ENCODE results near the gene ACAN. TPM values are rescaled to one million over a fixed set of nuclear protein-coding genes. Genes with fewer than 3 reads are reported as not detected.

The ACAN gene
- not detected for total RNA-seq

GRCh38 chr15:88803241-88803919, at the start of gene ACAN:
Gene ACAN (plus strand): TSS chr15:88803436. CDS start chr15:88836207, 32,771 bp downstream.
- DNase-seq (no peak), ATAC-seq (no peak)
- H3K36me3 Mint-ChIP-seq (ENCODE audit: insufficient read depth) = no peaks in the 10 kb centered on the region
- H3K4me3 Mint-ChIP-seq = peak within 1 kb of the TSS; percentile 58
- H3K9me3 Mint-ChIP-seq = no peaks in the 10 kb centered on the region
- H3K4me1 Mint-ChIP-seq (ENCODE audit: low read depth) = peaks cover 6% of the 10 kb centered on the region
- peaks cover 72% of the 10 kb centered on the region for H3K27me3 Mint-ChIP-seq (ENCODE audit: low read depth)

GRCh38 chr15:88756521-88756920, 46.7 kb upstream of the ACAN start:
- Mint-ChIP-seq H3K4me3 (no peak overlapping the region), H3K9me3 (no peaks in the 10 kb centered on the region), H3K36me3 (ENCODE audit: insufficient read depth) (no peaks in the 10 kb centered on the region), H3K27me3 (ENCODE audit: low read depth) (peaks cover 8% of the 10 kb centered on the region), H3K4me1 (ENCODE audit: low read depth) (no peaks in the 10 kb centered on the region)
- DNase-seq (no peak), ATAC-seq (no peak)

- DNase-seq (no peak), ATAC-seq (no peak)
- Mint-ChIP-seq H3K27me3 (ENCODE audit: low read depth) (peaks cover 8% of the 10 kb centered on the region), H3K36me3 (ENCODE audit: insufficient read depth) (no peaks in the 10 kb centered on the region), H3K4me3 (no peak overlapping the region), H3K9me3 (no peaks in the 10 kb centered on the region), H3K4me1 (ENCODE audit: low read depth) (no peaks in the 10 kb centered on the region)
Observed at GRCh38 chr15:88756921-88757320, 46.3 kb upstream of the ACAN start.

- no peak overlapping the region for H3K4me3 Mint-ChIP-seq
- H3K36me3 Mint-ChIP-seq (ENCODE audit: insufficient read depth) = no peaks in the 10 kb centered on the region
- peaks cover 7% of the 10 kb centered on the region for H3K27me3 Mint-ChIP-seq (ENCODE audit: low read depth)
- no peaks in the 10 kb centered on the region for H3K9me3 Mint-ChIP-seq
- no peak for DNase-seq
- no peak for ATAC-seq
- no peaks in the 10 kb centered on the region for H3K4me1 Mint-ChIP-seq (ENCODE audit: low read depth)
Observed at GRCh38 chr15:88759872-88760271, 43.4 kb upstream of the ACAN start.

GRCh38 chr15:88764448-88764847, 38.8 kb upstream of the ACAN start:
- Mint-ChIP-seq H3K4me3 (no peak overlapping the region), H3K4me1 (ENCODE audit: low read depth) (no peaks in the 10 kb centered on the region), H3K27me3 (ENCODE audit: low read depth) (peaks cover 21% of the 10 kb centered on the region), H3K9me3 (no peaks in the 10 kb centered on the region), H3K36me3 (ENCODE audit: insufficient read depth) (no peaks in the 10 kb centered on the region)
- DNase-seq = no peak
- ATAC-seq = no peak

GRCh38 chr15:88765212-88765611, 38.0 kb upstream of the ACAN start:
- H3K9me3 Mint-ChIP-seq = peaks cover 3% of the 10 kb centered on the region
- no peaks in the 10 kb centered on the region for H3K4me1 Mint-ChIP-seq (ENCODE audit: low read depth)
- ATAC-seq (no peak), DNase-seq (no peak)
- peaks cover 25% of the 10 kb centered on the region for H3K27me3 Mint-ChIP-seq (ENCODE audit: low read depth)
- no peak overlapping the region for H3K4me3 Mint-ChIP-seq
- no peaks in the 10 kb centered on the region for H3K36me3 Mint-ChIP-seq (ENCODE audit: insufficient read depth)

- Mint-ChIP-seq H3K9me3 (peaks cover 5% of the 10 kb centered on the region), H3K4me3 (no peak overlapping the region), H3K36me3 (ENCODE audit: insufficient read depth) (no peaks in the 10 kb centered on the region), H3K27me3 (ENCODE audit: low read depth) (peaks cover 39% of the 10 kb centered on the region), H3K4me1 (ENCODE audit: low read depth) (no peaks in the 10 kb centered on the region)
- no peak for DNase-seq
- ATAC-seq = no peak
Observed at GRCh38 chr15:88769161-88769971, 33.9 kb upstream of the ACAN start.

- H3K4me3 Mint-ChIP-seq = no peak overlapping the region
- H3K27me3 Mint-ChIP-seq (ENCODE audit: low read depth) = peaks cover 25% of the 10 kb centered on the region
- H3K9me3 Mint-ChIP-seq = peaks cover 7% of the 10 kb centered on the region
- no peaks in the 10 kb centered on the region for H3K36me3 Mint-ChIP-seq (ENCODE audit: insufficient read depth)
- no peak for DNase-seq
- no peaks in the 10 kb centered on the region for H3K4me1 Mint-ChIP-seq (ENCODE audit: low read depth)
- no peak for ATAC-seq
Observed at GRCh38 chr15:88775776-88776175, 27.5 kb upstream of the ACAN start.

GRCh38 chr15:88776646-88777045, 26.6 kb upstream of the ACAN start:
- H3K4me1 Mint-ChIP-seq (ENCODE audit: low read depth) = no peaks in the 10 kb centered on the region
- DNase-seq (no peak), ATAC-seq (no peak)
- H3K9me3 Mint-ChIP-seq = peaks cover 7% of the 10 kb centered on the region
- H3K4me3 Mint-ChIP-seq = no peak overlapping the region
- peaks cover 19% of the 10 kb centered on the region for H3K27me3 Mint-ChIP-seq (ENCODE audit: low read depth)
- no peaks in the 10 kb centered on the region for H3K36me3 Mint-ChIP-seq (ENCODE audit: insufficient read depth)

- peaks cover 7% of the 10 kb centered on the region for H3K9me3 Mint-ChIP-seq
- no peaks in the 10 kb centered on the region for H3K4me1 Mint-ChIP-seq (ENCODE audit: low read depth)
- no peak overlapping the region for H3K4me3 Mint-ChIP-seq
- H3K36me3 Mint-ChIP-seq (ENCODE audit: insufficient read depth) = no peaks in the 10 kb centered on the region
- DNase-seq = no peak
- ATAC-seq = no peak
- peaks cover 13% of the 10 kb centered on the region for H3K27me3 Mint-ChIP-seq (ENCODE audit: low read depth)
Observed at GRCh38 chr15:88779944-88780343, 23.3 kb upstream of the ACAN start.

- DNase-seq (no peak), ATAC-seq (no peak)
- Mint-ChIP-seq H3K4me1 (ENCODE audit: low read depth) (no peaks in the 10 kb centered on the region), H3K27me3 (ENCODE audit: low read depth) (peaks cover 9% of the 10 kb centered on the region), H3K9me3 (no peaks in the 10 kb centered on the region), H3K36me3 (ENCODE audit: insufficient read depth) (no peaks in the 10 kb centered on the region), H3K4me3 (no peak overlapping the region)
Observed at GRCh38 chr15:88782465-88782864, 20.8 kb upstream of the ACAN start.

- Mint-ChIP-seq H3K9me3 (no peaks in the 10 kb centered on the region), H3K27me3 (ENCODE audit: low read depth) (peaks cover 5% of the 10 kb centered on the region), H3K4me3 (no peak overlapping the region), H3K36me3 (ENCODE audit: insufficient read depth) (no peaks in the 10 kb centered on the region), H3K4me1 (ENCODE audit: low read depth) (no peaks in the 10 kb centered on the region)
- DNase-seq (no peak), ATAC-seq (no peak)
Observed at GRCh38 chr15:88785217-88785616, 18.0 kb upstream of the ACAN start.

- no peak for DNase-seq
- H3K36me3 Mint-ChIP-seq (ENCODE audit: insufficient read depth) = no peaks in the 10 kb centered on the region
Observed at GRCh38 chr15:88788036-88788435, 15.2 kb upstream of the ACAN start.

GRCh38 chr15:88788816-88789215, 14.4 kb upstream of the ACAN start:
- no peak overlapping the region for H3K4me3 Mint-ChIP-seq
- ATAC-seq = no peak
- DNase-seq = no peak
- H3K9me3 Mint-ChIP-seq = no peaks in the 10 kb centered on the region
- no peaks in the 10 kb centered on the region for H3K4me1 Mint-ChIP-seq (ENCODE audit: low read depth)
- H3K27me3 Mint-ChIP-seq (ENCODE audit: low read depth) = peaks cover 22% of the 10 kb centered on the region
- no peaks in the 10 kb centered on the region for H3K36me3 Mint-ChIP-seq (ENCODE audit: insufficient read depth)

More at GRCh38 chr15:88788036-88788435, 15.2 kb upstream of the ACAN start:
- Mint-ChIP-seq H3K9me3 (no peaks in the 10 kb centered on the region), H3K27me3 (ENCODE audit: low read depth) (peaks cover 14% of the 10 kb centered on the region), H3K4me1 (ENCODE audit: low read depth) (no peaks in the 10 kb centered on the region), H3K4me3 (no peak overlapping the region)
- no peak for ATAC-seq

GRCh38 chr15:88790486-88790885, 12.8 kb upstream of the ACAN start:
- no peak for ATAC-seq
- Mint-ChIP-seq H3K27me3 (ENCODE audit: low read depth) (peaks cover 36% of the 10 kb centered on the region), H3K9me3 (no peaks in the 10 kb centered on the region), H3K4me3 (no peak overlapping the region), H3K4me1 (ENCODE audit: low read depth) (no peaks in the 10 kb centered on the region), H3K36me3 (ENCODE audit: insufficient read depth) (no peaks in the 10 kb centered on the region)
- no peak for DNase-seq
